B cell (primary cell): Measurements from ENCODE around the gene CDH2. TPM values are rescaled to one million over a fixed set of nuclear protein-coding genes. Genes with fewer than 3 reads are reported as not detected.

Experiments
- ATAC-seq: fragments of 200-7000 bp; cut with Tn5 transposase; one replicate; pipeline ENCODE4 v1.10.0; 2021; ENCODE audit warnings: low read depth, mild to moderate bottlenecking, moderate number of reproducible peaks, moderate library complexity
- CTCF ChIA-PET: fragments of 350-600 bp; sonication (Branson Sonifier 250); formaldehyde crosslinking; loops from one replicate; lab custom pipeline; 2021; ENCODE audit warnings: antibody characterized with exemption, inconsistent platforms; lab: Charles Lee
- POLR2A ChIA-PET: fragments of 350-600 bp; sonication (Branson Sonifier 250); formaldehyde crosslinking; loops from one replicate; lab custom pipeline; 2021; ENCODE audit warnings: antibody characterized with exemption; lab: Charles Lee
- DNase-seq: peaks from one replicate; pipeline ENCODE4 v3.0.0; 2013
- H2AFZ ChIP-seq: 2 replicates; pipeline ENCODE4 v1.6.1; 2012; ENCODE audit warnings: mild to moderate bottlenecking, low read depth, low read length; ENCODE audit not compliant: insufficient read depth, poor library complexity, severe bottlenecking
- H3K27ac ChIP-seq, 2 donors: 1 replicate in 1 of 2; 2 replicates in 1 of 2; pipeline ENCODE4 v1.5.1; 2012 to 2013; ENCODE audit warnings: low read length in 2 of 2, mild to moderate bottlenecking in 2 of 2, moderate library complexity in 1 of 2
- H3K27me3 ChIP-seq, 4 experiments: fragments of 200-600 bp in 1 of 4; sonication (generic) in 1 of 4; replicated peaks in 1 of 4; 1 replicate in 2 of 4; 2 replicates in 2 of 4; pipeline versions ENCODE4 v1.6.1 to v1.7.0; 2013 to 2016; ENCODE audit warnings: low read length in 3 of 4, mild to moderate bottlenecking in 2 of 4, mixed read lengths in 1 of 4, moderate library complexity in 1 of 4; ENCODE audit not compliant: insufficient read depth in 4 of 4, control insufficient read depth in 3 of 4; ENCODE audit errors: control extremely low read depth in 1 of 4
- H3K36me3 ChIP-seq, 2 experiments: replicated peaks in 1 of 2; 1 replicate in 1 of 2; 2 replicates in 1 of 2; pipeline versions ENCODE4 v1.6.1 to v1.7.1; 2013; ENCODE audit warnings: low read length in 1 of 2; ENCODE audit not compliant: insufficient read depth in 2 of 2, control insufficient read depth in 1 of 2; ENCODE audit errors: control extremely low read depth in 1 of 2, extremely low read depth in 1 of 2
- H3K4me1 ChIP-seq, 2 donors: fragments of 200-600 bp in 1 of 2; sonication (generic) in 1 of 2; 1 replicate in 1 of 2; 2 replicates in 1 of 2; pipeline versions ENCODE4 v1.5.1 to v1.6.1; 2013 to 2017; ENCODE audit warnings: low read length in 2 of 2; ENCODE audit not compliant: control insufficient read depth in 2 of 2, insufficient read depth in 2 of 2
- H3K4me2 ChIP-seq: replicated peaks from 2 replicates; pipeline ENCODE3; 2012; ENCODE audit warnings: mild to moderate bottlenecking, low read depth, low read length; ENCODE audit not compliant: poor library complexity, severe bottlenecking
- H3K4me3 ChIP-seq, 5 experiments: fragments of 200-600 bp in 1 of 5; sonication (generic) in 1 of 5; 1 replicate in 3 of 5; 2 replicates in 2 of 5; pipeline versions ENCODE4 v1.5.1 to v1.7.0; 2011 to 2016; ENCODE audit warnings: low read length in 4 of 5, mild to moderate bottlenecking in 4 of 5, low read depth in 2 of 5, control low read depth in 1 of 5, moderate library complexity in 1 of 5; ENCODE audit not compliant: insufficient read depth in 1 of 5; ENCODE audit errors: control extremely low read depth in 1 of 5, extremely low read depth in 1 of 5
- H3K79me2 ChIP-seq: fragments of 200-600 bp; sonication (generic); one replicate; pipeline ENCODE4 v1.6.0; 2016; ENCODE audit warnings: low read length; ENCODE audit not compliant: control insufficient read depth, insufficient read depth
- H3K9ac ChIP-seq: fragments of 200-600 bp; sonication (generic); 2 replicates; pipeline ENCODE4 v1.6.1; 2017; ENCODE audit warnings: mild to moderate bottlenecking, low read length, moderate library complexity
- H3K9me3 ChIP-seq, 3 donors: one replicate each; pipeline versions ENCODE4 v1.6.1 to v1.7.1; 2013; ENCODE audit warnings: low read length in 2 of 3; ENCODE audit not compliant: control insufficient read depth in 2 of 3, insufficient read depth in 1 of 3; ENCODE audit errors: control extremely low read depth in 1 of 3
- H4K20me1 ChIP-seq: 2 replicates; pipeline ENCODE4 v1.6.0; 2012; ENCODE audit warnings: mild to moderate bottlenecking, low read length; ENCODE audit not compliant: insufficient read depth, control insufficient read depth, poor library complexity, severe bottlenecking
- H3K27ac Mint-ChIP-seq: one replicate; pipeline ENCODE4 v1.8.0; 2021; ENCODE audit warnings: mixed read lengths
- H3K27me3 Mint-ChIP-seq: one replicate; pipeline ENCODE4 v1.8.0; 2021; ENCODE audit warnings: mixed read lengths
- H3K4me1 Mint-ChIP-seq: one replicate; pipeline ENCODE4 v1.8.0; 2021; ENCODE audit warnings: mixed read lengths
- H3K4me3 Mint-ChIP-seq: one replicate; pipeline ENCODE4 v1.8.0; 2021; ENCODE audit warnings: mixed read lengths
- H3K9me3 Mint-ChIP-seq: one replicate; pipeline ENCODE4 v1.8.0; 2022; ENCODE audit warnings: mixed read lengths; ENCODE audit not compliant: insufficient read depth
- CTCF ChIP-seq: fragments of 200-600 bp; IDR thresholded peaks from one replicate; pipeline ENCODE4 v1.8.0; 2022; ENCODE audit warnings: antibody characterized with exemption, mild to moderate bottlenecking
- EZH2 ChIP-seq: IDR thresholded peaks from 2 replicates; pipeline ENCODE4 v1.6.1; 2012; ENCODE audit warnings: borderline replicate concordance, low read depth, mild to moderate bottlenecking, moderate library complexity, low read length; ENCODE audit not compliant: insufficient read depth, poor library complexity, severe bottlenecking
- WGBS: methylation state at CpG from one replicate; pipeline ENCODE4 v1.1.5; 2013; ENCODE audit warnings: missing lambda C conversion rate; ENCODE audit not compliant: insufficient coverage; 5-methylcytosine and 5-hydroxymethylcytosine counted together
- intact Hi-C: fragments of 100-400 bp; cut with micrococcal nuclease; formaldehyde crosslinking; loops from one replicate; pipeline ENCODE4 v1.10.0; 2022
- polyA plus RNA-seq: library from polyadenylated mRNA; depleted of rRNA; stranded (reverse); fragments of >200 nt; gene quantifications from 2 replicates; pipeline ENCODE4 v1.2.3, GENCODE V29; 2012
- total RNA-seq, 2 donors: library from RNA; stranded (reverse); fragments of 120-200 nt in 1 of 2; gene quantifications; 1 replicate in 1 of 2; 2 replicates in 1 of 2; pipeline versions ENCODE4 v1.2.3 to v1.2.4, GENCODE V29; 2013 to 2022

The CDH2 gene
- total and polyA plus RNA-seq, 2 donors (not counting 1 experiment from before 2014, with no cell fraction given): not detected

DNA sequence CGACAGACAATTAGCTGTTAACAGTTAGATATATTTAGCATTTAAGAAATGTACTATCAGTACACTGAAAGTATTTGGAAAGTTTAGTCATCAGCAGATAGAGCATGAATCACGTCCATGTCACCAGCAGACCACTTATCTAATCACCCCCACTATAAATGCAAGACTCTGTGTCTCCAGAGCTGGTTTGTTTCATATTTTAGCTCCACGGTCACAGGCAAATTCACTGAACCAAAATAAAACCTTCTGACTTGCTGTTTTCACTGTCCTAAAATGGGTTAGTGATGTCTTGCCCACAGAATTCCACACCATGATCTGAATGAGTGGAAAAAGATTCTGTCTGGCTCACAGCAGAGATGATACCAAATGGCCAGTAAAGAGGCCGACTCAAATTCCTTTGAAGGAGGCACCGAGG is 64.9 kb downstream of the CDH2 start:
- no peaks in the 10 kb centered on the region for H3K27me3 ChIP-seq
- H3K27me3 Mint-ChIP-seq: no peaks in the 10 kb centered on the region
- no peak overlapping the region for H3K4me3 ChIP-seq
- ATAC-seq (no peak), DNase-seq (no peak)
- no CpG with 5 or more reads among the region's 5 CpGs for WGBS
- no peak overlapping the region for H3K27ac ChIP-seq
- ChIA-PET CTCF (no interaction called here), POLR2A (no interaction called here)
- H3K4me3 Mint-ChIP-seq: no peak overlapping the region
- no peak for TF ChIP-seq CTCF
- TF ChIP-seq EZH2: no peak
- H3K4me1 ChIP-seq: no peaks in the 10 kb centered on the region
- no peaks in the 10 kb centered on the region for H3K9me3 ChIP-seq
- no peak overlapping the region for H3K4me2 ChIP-seq
- no peak overlapping the region for H3K27ac Mint-ChIP-seq
- H3K36me3 ChIP-seq: no peaks in the 10 kb centered on the region
- no peaks in the 10 kb centered on the region for H3K79me2 ChIP-seq
- H3K9me3 Mint-ChIP-seq: no peaks in the 10 kb centered on the region
- no peak overlapping the region for H3K9ac ChIP-seq
- H4K20me1 ChIP-seq: no peaks in the 10 kb centered on the region
- no peaks in the 10 kb centered on the region for H3K4me1 Mint-ChIP-seq
- intact Hi-C loops: no loop called here
- no peak overlapping the region for H2AFZ ChIP-seq

DNA sequence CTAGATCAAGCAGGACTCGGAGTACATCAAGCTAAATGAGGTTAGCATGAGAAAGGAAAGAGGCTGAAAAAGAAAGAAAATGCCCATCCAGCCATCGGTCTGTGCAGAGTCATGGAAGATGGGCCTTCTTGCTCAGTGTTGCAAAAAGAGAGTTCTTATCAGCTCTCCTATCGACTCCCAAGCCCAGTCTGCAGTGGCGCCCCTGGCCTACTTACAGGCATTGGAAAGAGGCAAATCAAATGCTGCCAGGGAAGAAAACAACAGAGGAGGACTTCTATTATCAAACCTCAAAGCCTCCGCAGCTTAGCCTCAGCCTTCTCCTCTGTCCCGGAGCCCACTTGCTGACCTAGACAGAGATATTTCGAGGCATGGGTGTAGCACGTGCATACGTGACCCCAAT is 66.0 kb downstream of the CDH2 start:
- H3K27ac ChIP-seq: no peak overlapping the region
- Mint-ChIP-seq H3K4me3 (no peak overlapping the region), H3K4me1 (no peaks in the 10 kb centered on the region), H3K27ac (no peak overlapping the region), H3K27me3 (no peaks in the 10 kb centered on the region), H3K9me3 (no peaks in the 10 kb centered on the region)
- no peak overlapping the region for H3K4me2 ChIP-seq
- no peaks in the 10 kb centered on the region for H4K20me1 ChIP-seq
- POLR2A ChIA-PET: no interaction called here
- no peak overlapping the region for H2AFZ ChIP-seq
- ATAC-seq: no peak
- no peak overlapping the region for H3K9ac ChIP-seq
- intact Hi-C loops: no loop called here
- CTCF ChIA-PET: no interaction called here
- no peaks in the 10 kb centered on the region for H3K36me3 ChIP-seq
- TF ChIP-seq EZH2: no peak
- no peak for TF ChIP-seq CTCF
- H3K4me3 ChIP-seq: no peak overlapping the region
- 95% methylated on average over 4 of the region's 9 CpGs for WGBS
- H3K79me2 ChIP-seq: no peaks in the 10 kb centered on the region
- H3K9me3 ChIP-seq: no peaks in the 10 kb centered on the region
- no peaks in the 10 kb centered on the region for H3K27me3 ChIP-seq
- no peaks in the 10 kb centered on the region for H3K4me1 ChIP-seq
- no peak for DNase-seq
